Osteoblast (primary cell): ENCODE results near the gene OR52D1. TPM values are rescaled to one million over a fixed set of nuclear protein-coding genes. Genes with fewer than 3 reads are reported as not detected.

Source experiments
- DNase-seq: peaks from one replicate; pipeline ENCODE4 v3.0.0; 2011; ENCODE audit warnings: low spot score, mixed read lengths; ENCODE audit not compliant: insufficient read length; ENCODE audit errors: missing footprints
- H2AFZ ChIP-seq: 2 replicates; pipeline ENCODE4 v1.6.0; 2011; ENCODE audit warnings: mild to moderate bottlenecking, low read length
- H3K27ac ChIP-seq: 2 replicates; pipeline ENCODE4 v1.5.1; 2011; ENCODE audit warnings: mild to moderate bottlenecking, low read depth, low read length, moderate library complexity
- H3K27me3 ChIP-seq: 2 replicates; pipeline ENCODE4 v1.6.0; 2012; ENCODE audit warnings: mild to moderate bottlenecking, control low read depth, inconsistent platforms, low read length, moderate library complexity; ENCODE audit not compliant: insufficient read depth
- H3K36me3 ChIP-seq: 2 replicates; pipeline ENCODE4 v1.5.1; 2011; ENCODE audit warnings: mild to moderate bottlenecking, low read length, control low read depth, moderate library complexity; ENCODE audit not compliant: insufficient read depth
- H3K4me1 ChIP-seq: 2 replicates; pipeline ENCODE4 v1.5.1; 2011; ENCODE audit warnings: mild to moderate bottlenecking, low read length, control low read depth, moderate library complexity; ENCODE audit not compliant: insufficient read depth
- H3K4me2 ChIP-seq: 2 replicates; pipeline ENCODE4 v1.6.0; 2011; ENCODE audit warnings: mild to moderate bottlenecking, low read length; ENCODE audit not compliant: insufficient read depth
- H3K4me3 ChIP-seq: fragments of 200-600 bp; sonication (generic); 3 replicates; pipeline ENCODE4 v1.5.1; 2012; ENCODE audit warnings: mild to moderate bottlenecking, low read length, inconsistent platforms; ENCODE audit not compliant: insufficient read depth
- H3K79me2 ChIP-seq: 2 replicates; pipeline ENCODE4 v1.6.0; 2012; ENCODE audit warnings: mild to moderate bottlenecking, low read length, control low read depth, inconsistent platforms; ENCODE audit not compliant: insufficient read depth
- H3K9me3 ChIP-seq: 2 replicates; pipeline ENCODE4 v1.5.1; 2011; ENCODE audit warnings: low read depth, low read length, control low read depth
- H4K20me1 ChIP-seq: 2 replicates; pipeline ENCODE4 v1.6.0; 2012; ENCODE audit warnings: mild to moderate bottlenecking, low read length, control low read depth; ENCODE audit not compliant: insufficient read depth
- CTCF ChIP-seq: IDR thresholded peaks from 2 replicates; pipeline ENCODE4 v1.5.1; 2011; ENCODE audit warnings: mild to moderate bottlenecking, low read depth, low read length, moderate library complexity; ENCODE audit errors: extremely low read depth
- total RNA-seq: library from RNA; depleted of rRNA; stranded (reverse); fragments of >200 nt; gene quantifications from 2 replicates; pipeline ENCODE4 v1.2.3, GENCODE V29; 2012

The OR52D1 gene
- total RNA-seq, 1 donor: not detected

DNA sequence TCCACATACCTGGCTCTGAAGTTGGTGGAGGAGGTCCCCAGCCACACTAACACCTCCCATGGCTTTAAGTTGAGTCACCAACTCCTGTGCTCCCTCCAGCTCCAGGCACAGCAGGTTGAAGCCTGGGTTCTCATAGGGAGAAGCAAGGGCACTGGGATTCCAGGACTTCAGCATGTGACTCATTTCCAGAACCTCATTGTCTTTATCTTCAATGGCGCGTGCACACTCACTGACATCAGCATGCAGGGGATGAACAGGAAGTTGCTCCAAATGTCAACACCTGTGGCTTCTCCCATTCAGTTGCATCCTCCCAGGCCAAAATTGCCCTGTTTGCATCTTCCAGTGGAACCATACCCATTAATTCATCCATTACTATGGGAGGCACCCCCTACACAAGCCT lies 33.8 kb downstream of the OR52D1 start:
- H4K20me1 ChIP-seq: no peaks in the 10 kb centered on the region
- no peaks in the 10 kb centered on the region for H3K4me1 ChIP-seq
- no peak for DNase-seq
- H2AFZ ChIP-seq: no peak overlapping the region
- no peaks in the 10 kb centered on the region for H3K27me3 ChIP-seq
- H3K4me3 ChIP-seq: no peak overlapping the region
- H3K36me3 ChIP-seq: no peaks in the 10 kb centered on the region
- TF ChIP-seq CTCF: no peak
- no peak overlapping the region for H3K4me2 ChIP-seq
- no peaks in the 10 kb centered on the region for H3K9me3 ChIP-seq
- H3K27ac ChIP-seq: no peak overlapping the region
- no peaks in the 10 kb centered on the region for H3K79me2 ChIP-seq

DNA sequence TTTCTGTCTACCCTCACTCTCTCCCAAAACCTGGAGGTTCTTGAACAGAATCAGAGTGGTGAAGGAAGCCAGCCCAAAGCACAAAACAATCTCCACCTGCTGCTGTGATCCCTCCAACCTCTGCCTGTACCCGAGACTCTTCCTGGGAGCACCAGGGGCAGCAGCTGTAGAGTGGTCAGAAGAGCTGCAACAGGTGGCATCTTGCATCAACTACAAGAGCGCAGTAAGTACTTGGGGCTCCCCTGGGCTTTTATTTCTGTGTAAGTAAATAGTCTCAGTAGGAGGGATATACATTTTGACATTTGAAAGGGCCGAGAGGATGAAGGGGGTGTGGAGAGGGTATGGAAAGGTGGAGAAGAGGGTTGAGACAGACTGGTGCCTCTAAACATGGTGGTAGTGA lies 36.3 kb downstream of the OR52D1 start:
- H3K27ac ChIP-seq: no peak overlapping the region
- no peak overlapping the region for H3K4me3 ChIP-seq
- no peaks in the 10 kb centered on the region for H3K4me1 ChIP-seq
- DNase-seq: no peak
- no peak overlapping the region for H2AFZ ChIP-seq
- H3K27me3 ChIP-seq: no peaks in the 10 kb centered on the region
- no peaks in the 10 kb centered on the region for H3K79me2 ChIP-seq
- no peaks in the 10 kb centered on the region for H3K9me3 ChIP-seq
- TF ChIP-seq CTCF: no peak
- no peaks in the 10 kb centered on the region for H4K20me1 ChIP-seq
- no peaks in the 10 kb centered on the region for H3K36me3 ChIP-seq
- H3K4me2 ChIP-seq: no peak overlapping the region

GRCh38 chr11:5527716-5528115 lies 39.2 kb downstream of the OR52D1 start:
- Histone ChIP-seq H3K4me1 (no peaks in the 10 kb centered on the region), H2AFZ (no peak overlapping the region), H3K79me2 (no peaks in the 10 kb centered on the region), H3K9me3 (no peaks in the 10 kb centered on the region), H3K27me3 (no peaks in the 10 kb centered on the region), H3K4me3 (no peak overlapping the region), H4K20me1 (no peaks in the 10 kb centered on the region), H3K36me3 (no peaks in the 10 kb centered on the region), H3K27ac (no peak overlapping the region), H3K4me2 (no peak overlapping the region)
- DNase-seq: no peak
- no peak for TF ChIP-seq CTCF

DNA sequence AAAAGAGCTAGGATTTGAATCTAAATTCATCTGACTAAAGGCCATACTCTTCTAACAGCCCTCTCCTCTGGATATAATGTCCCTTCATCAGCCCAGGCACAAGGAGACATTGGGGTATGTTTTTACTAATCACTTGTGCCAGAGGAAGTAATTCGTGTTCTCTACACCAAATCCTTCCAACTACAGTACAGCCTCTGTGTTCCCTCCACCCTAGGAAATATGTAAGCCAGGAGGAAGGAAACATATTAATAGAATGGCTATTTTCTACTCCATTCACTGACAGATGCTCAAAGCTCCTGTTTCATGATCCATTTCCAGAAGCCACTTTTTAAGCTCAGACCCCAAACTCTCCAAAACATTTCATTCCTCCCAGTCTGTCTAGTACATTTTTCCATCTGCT lies 40.0 kb downstream of the OR52D1 start:
- Histone ChIP-seq H3K36me3 (no peaks in the 10 kb centered on the region), H3K4me3 (no peak overlapping the region), H3K4me2 (no peak overlapping the region), H4K20me1 (no peaks in the 10 kb centered on the region), H3K79me2 (no peaks in the 10 kb centered on the region), H3K9me3 (no peaks in the 10 kb centered on the region), H3K4me1 (no peaks in the 10 kb centered on the region), H2AFZ (no peak overlapping the region), H3K27me3 (no peaks in the 10 kb centered on the region), H3K27ac (no peak overlapping the region)
- no peak for DNase-seq
- TF ChIP-seq CTCF: no peak
